ENCODE results near the gene CLCN3. TPM values are rescaled to one million over a fixed set of nuclear protein-coding genes. Genes with fewer than 3 reads are reported as not detected.
A peak's percentile ranks its signal among the peaks of the same experiment; 100 is the strongest.

CLCN3 gene
- total RNA-seq, 4 donors from 2014 or later = 28.8 to 45.4 (median 37.7) TPM

- TF ChIP-seq EP300 (IDR thresholded peaks at IDR 0.05) = no peak
- TF ChIP-seq POLR2A (IDR thresholded peaks at IDR 0.05) = no peak
- TF ChIP-seq CTCF (IDR thresholded peaks at IDR 0.05) = no peak
- no peak for DNase-seq (ENCODE audit: low spot score in 2 of 2)
- H3K36me3 ChIP-seq = peaks cover 0 to 70% (median 0%) of the 10 kb centered on the region in 3 donors
- no peak overlapping the region for H3K27ac ChIP-seq
- H3K27me3 ChIP-seq = no peaks in the 10 kb centered on the region
- no peaks in the 10 kb centered on the region for H3K4me1 ChIP-seq
- H3K9me3 ChIP-seq = no peaks in the 10 kb centered on the region
- no peak overlapping the region for H3K4me3 ChIP-seq
These were observed 20.0 kb downstream of the CLCN3 start for GRCh38 chr4:169640261-169640870.

GRCh38 chr4:169644802-169645201 lies 24.4 kb downstream of the CLCN3 start:
- WGBS, 2 donors = 87 to 90% methylated on average over 7 of the region's 7 CpGs
- no peaks in the 10 kb centered on the region for H3K9me3 ChIP-seq
- H3K27me3 ChIP-seq = no peaks in the 10 kb centered on the region
- H3K4me3 ChIP-seq = no peak overlapping the region
- TF ChIP-seq POLR2A (IDR thresholded peaks at IDR 0.05) (no peak), EP300 (IDR thresholded peaks at IDR 0.05) (no peak), CTCF (IDR thresholded peaks at IDR 0.05) (no peak)
- no peak overlapping the region for H3K27ac ChIP-seq
- H3K4me1 ChIP-seq = peaks cover 0 to 4% (median 0%) of the 10 kb centered on the region in 4 donors
- DNase-seq (ENCODE audit: low spot score in 2 of 2) = no peak
- H3K36me3 ChIP-seq = peaks cover 0 to 39% (median 0%) of the 10 kb centered on the region in 3 donors

GRCh38 chr4:169645627-169646026 lies 25.2 kb downstream of the CLCN3 start:
- Histone ChIP-seq H3K4me3 (no peak overlapping the region), H3K36me3 (peaks cover 0 to 39% (median 0%) of the 10 kb centered on the region in 3 donors), H3K4me1 (peaks cover 0 to 12% (median 3%) of the 10 kb centered on the region in 4 donors), H3K9me3 (no peaks in the 10 kb centered on the region), H3K27me3 (no peaks in the 10 kb centered on the region), H3K27ac (no peak overlapping the region)
- TF ChIP-seq POLR2A (IDR thresholded peaks at IDR 0.05) = no peak
- TF ChIP-seq EP300 (IDR thresholded peaks at IDR 0.05) = no peak
- DNase-seq (ENCODE audit: low spot score in 2 of 2) = no peak
- WGBS, 2 donors = 91 to 92% methylated on average over 1 of the region's 1 CpG

DNA sequence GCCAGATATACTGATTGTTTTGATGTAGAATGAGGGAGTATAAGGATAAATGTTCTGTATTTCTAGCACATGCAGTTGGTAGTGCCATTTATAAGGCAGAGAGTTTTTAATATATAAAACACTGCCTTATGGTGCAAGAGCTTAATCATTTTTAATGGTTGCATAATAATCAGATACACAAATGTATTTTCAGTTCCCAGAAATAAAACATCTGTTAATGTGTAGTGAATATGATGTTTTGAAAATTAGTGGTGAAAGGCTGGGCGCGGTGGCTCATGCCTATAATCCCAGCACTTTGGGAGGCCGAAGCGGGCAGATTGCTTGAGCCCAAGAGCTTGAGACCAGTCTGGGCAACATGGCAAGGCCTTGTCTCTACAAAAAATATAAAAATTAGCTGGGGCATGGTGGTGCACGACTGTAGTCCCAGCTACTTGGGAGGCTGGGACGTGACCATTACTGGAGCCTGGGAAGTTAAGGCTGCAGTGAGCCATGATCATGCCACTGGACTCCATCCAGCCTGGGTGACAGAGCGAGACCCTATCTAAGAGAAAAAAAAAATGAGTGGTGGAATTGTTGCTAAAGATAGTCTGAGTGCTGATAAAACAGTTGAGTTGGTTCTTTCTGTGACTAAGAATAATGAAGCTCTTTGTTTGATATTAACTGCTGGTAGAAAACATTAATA lies 29.3 kb downstream of the CLCN3 start:
- no peak for TF ChIP-seq POLR2A (IDR thresholded peaks at IDR 0.05)
- TF ChIP-seq CTCF (IDR thresholded peaks at IDR 0.05) = no peak
- TF ChIP-seq EP300 (IDR thresholded peaks at IDR 0.05) = no peak
- WGBS, 2 donors = 76 to 77% methylated on average over 7 of the region's 7 CpGs
- H3K27ac ChIP-seq = peak overlapping the region in 2 of 4 donors; percentile 8 to 68
- DNase-seq (ENCODE audit: low spot score in 2 of 2) = no peak
- H3K36me3 ChIP-seq = peaks cover 0 to 2% (median 0%) of the 10 kb centered on the region in 3 donors
- H3K27me3 ChIP-seq = no peaks in the 10 kb centered on the region
- no peaks in the 10 kb centered on the region for H3K9me3 ChIP-seq
- H3K4me1 ChIP-seq = peaks cover 0 to 13% (median 3%) of the 10 kb centered on the region in 4 donors
- no peak overlapping the region for H3K4me3 ChIP-seq

DNA sequence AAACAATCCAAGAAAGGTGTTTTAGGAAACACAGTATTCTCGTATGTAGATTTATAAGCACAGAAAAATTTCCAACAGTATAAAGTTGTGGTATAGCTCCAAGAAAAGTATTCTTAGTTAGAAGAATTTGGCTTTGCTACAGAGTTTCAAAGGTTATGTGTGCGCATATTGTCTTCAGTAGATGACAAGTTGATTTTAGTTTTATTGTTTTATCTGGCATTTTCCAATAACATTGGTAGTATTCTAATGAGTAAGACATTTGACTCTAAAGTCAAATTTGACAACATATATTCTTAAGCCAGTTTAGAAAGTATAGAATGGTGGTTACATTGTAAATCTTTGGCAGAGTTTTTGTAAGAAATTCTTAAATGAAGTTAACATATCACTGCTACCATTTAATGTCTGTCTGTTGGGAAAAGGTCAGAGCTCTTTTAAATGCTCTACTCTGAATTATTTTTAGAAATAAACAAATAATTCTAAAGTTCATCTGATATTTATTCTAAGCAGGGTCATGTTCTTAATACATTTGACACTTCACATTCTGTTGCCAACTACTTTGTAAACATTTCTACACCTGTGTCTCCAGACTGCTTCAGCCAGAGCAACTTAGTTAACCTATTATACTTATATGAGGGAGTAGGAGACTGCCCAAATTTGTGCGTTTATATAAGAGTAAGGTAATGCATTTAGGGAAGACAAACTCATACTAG lies 30.0 kb downstream of the CLCN3 start:
- H3K9me3 ChIP-seq = no peaks in the 10 kb centered on the region
- WGBS, 2 donors = 56 to 58% methylated on average over 3 of the region's 3 CpGs
- no peaks in the 10 kb centered on the region for H3K27me3 ChIP-seq
- no peak overlapping the region for H3K4me3 ChIP-seq
- H3K36me3 ChIP-seq = no peaks in the 10 kb centered on the region
- DNase-seq (ENCODE audit: low spot score in 2 of 2) = no peak
- peak overlapping the region in 2 of 4 donors; percentile 8 to 68 for H3K27ac ChIP-seq
- TF ChIP-seq CTCF (IDR thresholded peaks at IDR 0.05) (no peak), POLR2A (IDR thresholded peaks at IDR 0.05) (no peak), EP300 (IDR thresholded peaks at IDR 0.05) (no peak)
- H3K4me1 ChIP-seq = peaks cover 0 to 13% (median 3%) of the 10 kb centered on the region in 4 donors
